B cell (primary cell): ENCODE data around the gene MUC5AC.

ENCODE experiments used
- EZH2 ChIP-seq: IDR thresholded peaks from 2 replicates; pipeline ENCODE4 v1.6.1; 2012; ENCODE audit warnings: borderline replicate concordance, low read depth, mild to moderate bottlenecking, moderate library complexity, low read length; ENCODE audit not compliant: insufficient read depth, poor library complexity, severe bottlenecking
- TF ChIP-seq, protein P1 (sequence below): fragments of 200-600 bp; IDR thresholded peaks from one replicate; pipeline ENCODE4 v1.8.0; 2022; ENCODE audit warnings: antibody characterized with exemption, mild to moderate bottlenecking

- TF ChIP-seq, protein P1, sequence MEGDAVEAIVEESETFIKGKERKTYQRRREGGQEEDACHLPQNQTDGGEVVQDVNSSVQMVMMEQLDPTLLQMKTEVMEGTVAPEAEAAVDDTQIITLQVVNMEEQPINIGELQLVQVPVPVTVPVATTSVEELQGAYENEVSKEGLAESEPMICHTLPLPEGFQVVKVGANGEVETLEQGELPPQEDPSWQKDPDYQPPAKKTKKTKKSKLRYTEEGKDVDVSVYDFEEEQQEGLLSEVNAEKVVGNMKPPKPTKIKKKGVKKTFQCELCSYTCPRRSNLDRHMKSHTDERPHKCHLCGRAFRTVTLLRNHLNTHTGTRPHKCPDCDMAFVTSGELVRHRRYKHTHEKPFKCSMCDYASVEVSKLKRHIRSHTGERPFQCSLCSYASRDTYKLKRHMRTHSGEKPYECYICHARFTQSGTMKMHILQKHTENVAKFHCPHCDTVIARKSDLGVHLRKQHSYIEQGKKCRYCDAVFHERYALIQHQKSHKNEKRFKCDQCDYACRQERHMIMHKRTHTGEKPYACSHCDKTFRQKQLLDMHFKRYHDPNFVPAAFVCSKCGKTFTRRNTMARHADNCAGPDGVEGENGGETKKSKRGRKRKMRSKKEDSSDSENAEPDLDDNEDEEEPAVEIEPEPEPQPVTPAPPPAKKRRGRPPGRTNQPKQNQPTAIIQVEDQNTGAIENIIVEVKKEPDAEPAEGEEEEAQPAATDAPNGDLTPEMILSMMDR = no peak
- no peak for TF ChIP-seq EZH2
Observed at GRCh38 chr11:1230121-1230455, 72.3 kb downstream of the MUC5AC start.
